Psoas muscle (tissue), 8 donors: ENCODE results near the gene FNBP1. TPM values are rescaled to one million over a fixed set of nuclear protein-coding genes. Genes with fewer than 3 reads are reported as not detected.

Experiments used
- ATAC-seq, 4 donors: fragments of 200-7000 bp; cut with Tn5 transposase; one replicate each; pipeline ENCODE4 v1.9.1; 2020; ENCODE audit warnings: moderate library complexity in 3 of 4, mild to moderate bottlenecking in 2 of 4
- DNase-seq, 2 donors: peaks; one replicate each; pipeline ENCODE4 v3.0.0-alpha.2; 2020
- H3K27ac ChIP-seq: fragments of 200-600 bp; one replicate; pipeline ENCODE4 v1.8.0; 2022
- H3K27me3 ChIP-seq, 3 donors: fragments of 200-600 bp in 1 of 3; one replicate each; pipeline versions ENCODE4 v1.6.1 to v1.8.0; 2013 to 2022; ENCODE audit warnings: low read length in 2 of 3, mild to moderate bottlenecking in 2 of 3, moderate library complexity in 1 of 3; ENCODE audit not compliant: insufficient read depth in 3 of 3
- H3K36me3 ChIP-seq, 2 donors: fragments of 200-600 bp in 1 of 2; one replicate each; pipeline versions ENCODE4 v1.6.1 to v1.8.0; 2013 to 2022; ENCODE audit warnings: low read depth in 1 of 2, mild to moderate bottlenecking in 1 of 2, moderate library complexity in 1 of 2; ENCODE audit not compliant: insufficient read depth in 1 of 2
- H3K4me1 ChIP-seq: fragments of 200-600 bp; one replicate; pipeline ENCODE4 v1.8.0; 2022
- H3K4me3 ChIP-seq: fragments of 200-600 bp; one replicate; pipeline ENCODE4 v1.8.0; 2022; ENCODE audit warnings: mild to moderate bottlenecking
- H3K9me3 ChIP-seq: fragments of 200-600 bp; one replicate; pipeline ENCODE4 v1.8.0; 2022
- CTCF ChIP-seq: fragments of 200-600 bp; IDR thresholded peaks from one replicate; pipeline ENCODE4 v1.8.0; 2022; ENCODE audit warnings: antibody characterized with exemption
- WGBS, 3 donors: extraction: QIAGEN DNeasy Blood & Tissue Kit; methylation state at CpG; one replicate each; pipeline versions ENCODE4 v1.1.6 to v1.1.7; 2013; 5-methylcytosine and 5-hydroxymethylcytosine counted together
- intact Hi-C, 2 donors: fragments of 100-400 bp; cut with DNase I; formaldehyde crosslinking; loops; one replicate each; pipeline versions ENCODE4 v1.11.0 to v1.14.2; 2022
- polyA plus RNA-seq, 3 donors: library from polyadenylated mRNA; stranded (reverse); fragments of 200-250 nt; gene quantifications; one replicate each; pipeline ENCODE4 v1.2.3, GENCODE V29; 2013
- total RNA-seq, 4 donors: library from RNA; stranded (reverse); fragmentation: NEBNext Ultra II Directional in 2 of 4; extraction: Animal tissue kit (Norgen Biotek cat#: 25700) in 2 of 4; gene quantifications; one replicate each; pipeline versions ENCODE4 v1.2.1 to v1.2.4, GENCODE V29; 2021 to 2023
- donor health status: healthy with polysubstance abuse.
- donor health status: DM: no; HTN: no; CAD: no; lungs with moderate emphysema.
- donor health status: Bipolar disorder and iron deficiency.
- donor health status: healthy.
- donor health status: DM: yes; HTN: yes; CAD: no.
- donor health status: DM: no; HTN: no; CAD: no.
- donor health status: DM: no; HTN: no; CAD: no.
- donor health status: DM: yes; HTN: yes; CAD: no.

Gene FNBP1
- total and polyA plus RNA-seq, 7 donors: 4.6 to 30.5 (median 27.2) TPM

GRCh38 chr9:129907201-129907600 is 135.8 kb downstream of the FNBP1 start:
- H3K27ac ChIP-seq: no peak overlapping the region
- intact Hi-C loops: no loop called here
- TF ChIP-seq CTCF: no peak
- no peaks in the 10 kb centered on the region for H3K9me3 ChIP-seq
- no peaks in the 10 kb centered on the region for H3K4me1 ChIP-seq
- DNase-seq (no peak), ATAC-seq (no peak)
- H3K4me3 ChIP-seq: no peak overlapping the region
- H3K36me3 ChIP-seq: peaks cover 4 to 76% of the 10 kb centered on the region in 2 donors
- H3K27me3 ChIP-seq: no peaks in the 10 kb centered on the region
- WGBS, 3 donors: 95 to 98% (median 97%) methylated on average over 4 of the region's 4 CpGs

GRCh38 chr9:129906298-129906697 is 136.7 kb downstream of the FNBP1 start:
- Histone ChIP-seq H3K4me1 (no peaks in the 10 kb centered on the region), H3K36me3 (peaks cover 4 to 78% of the 10 kb centered on the region in 2 donors), H3K9me3 (no peaks in the 10 kb centered on the region), H3K4me3 (no peak overlapping the region), H3K27me3 (no peaks in the 10 kb centered on the region), H3K27ac (no peak overlapping the region)
- WGBS, 3 donors: 93 to 98% (median 97%) methylated on average over 4 of the region's 4 CpGs
- TF ChIP-seq CTCF: no peak
- no peak for ATAC-seq
- no peak for DNase-seq
- intact Hi-C loops: no loop called here

GRCh38 chr9:129904734-129905133 is 138.3 kb downstream of the FNBP1 start:
- TF ChIP-seq CTCF: no peak
- Histone ChIP-seq H3K4me3 (no peak overlapping the region), H3K27me3 (no peaks in the 10 kb centered on the region), H3K36me3 (peaks cover 6 to 83% of the 10 kb centered on the region in 2 donors), H3K9me3 (no peaks in the 10 kb centered on the region), H3K27ac (no peak overlapping the region), H3K4me1 (no peaks in the 10 kb centered on the region)
- ATAC-seq: no peak
- DNase-seq: no peak
- intact Hi-C loops: no loop called here
- WGBS, 3 donors: 94 to 97% (median 97%) methylated on average over 4 of the region's 4 CpGs

- Histone ChIP-seq H3K4me1 (no peaks in the 10 kb centered on the region), H3K36me3 (peaks cover 6 to 78% of the 10 kb centered on the region in 2 donors), H3K4me3 (no peak overlapping the region), H3K9me3 (no peaks in the 10 kb centered on the region), H3K27me3 (no peaks in the 10 kb centered on the region), H3K27ac (no peak overlapping the region)
- intact Hi-C loops: no loop called here
- DNase-seq: no peak
- TF ChIP-seq CTCF: no peak
- 81 to 83% (median 81%) methylated on average over 8 of the region's 8 CpGs for WGBS, 3 donors
- ATAC-seq: no peak
These were observed 140.3 kb downstream of the FNBP1 start for GRCh38 chr9:129902740-129903134.

- Histone ChIP-seq H3K4me1 (no peaks in the 10 kb centered on the region), H3K4me3 (no peak overlapping the region), H3K27me3 (no peaks in the 10 kb centered on the region), H3K9me3 (no peaks in the 10 kb centered on the region), H3K36me3 (peaks cover 6 to 72% of the 10 kb centered on the region in 2 donors), H3K27ac (no peak overlapping the region)
- ATAC-seq (no peak), DNase-seq (no peak)
- no peak for TF ChIP-seq CTCF
- WGBS, 3 donors: 89 to 92% (median 91%) methylated on average over 9 of the region's 9 CpGs
- intact Hi-C loops: no loop called here
These were observed 140.8 kb downstream of the FNBP1 start for GRCh38 chr9:129901993-129902739.
